RWPE1 (cell line): ENCODE results near the gene ACOT13.
"Not testable (repeated sequence)": the region's sequence is repeated elsewhere in the genome, so short reads cannot be mapped to it uniquely, and the experiment has no call there.

Experiments
- CTCF ChIA-PET: fragments of 350-600 bp; sonication (Branson Sonifier 250); formaldehyde crosslinking; extraction: SDS; loops from one replicate; lab custom pipeline; 2021; lab: Yijun Ruan, JAX
- POLR2A ChIA-PET: fragments of 400-600 bp; formaldehyde crosslinking; extraction: SDS; loops from one replicate; lab custom pipeline; 2020; ENCODE audit warnings: antibody characterized with exemption; ENCODE audit not compliant: low non-redundant PET; lab: Yijun Ruan, JAX
- DNase-seq: peaks from one replicate; pipeline ENCODE4 v3.0.0; 2012; ENCODE audit warnings: low spot score
- H3K27ac ChIP-seq: fragments of 450-650 bp; 2 replicates; pipeline ENCODE4 v1.5.1; 2017
- CTCF ChIP-seq: fragments of 450-650 bp; conservative IDR thresholded peaks from 2 replicates; pipeline ENCODE4 v1.5.1; 2017; ENCODE audit warnings: low read depth, mild to moderate bottlenecking

The ACOT13 gene

DNA sequence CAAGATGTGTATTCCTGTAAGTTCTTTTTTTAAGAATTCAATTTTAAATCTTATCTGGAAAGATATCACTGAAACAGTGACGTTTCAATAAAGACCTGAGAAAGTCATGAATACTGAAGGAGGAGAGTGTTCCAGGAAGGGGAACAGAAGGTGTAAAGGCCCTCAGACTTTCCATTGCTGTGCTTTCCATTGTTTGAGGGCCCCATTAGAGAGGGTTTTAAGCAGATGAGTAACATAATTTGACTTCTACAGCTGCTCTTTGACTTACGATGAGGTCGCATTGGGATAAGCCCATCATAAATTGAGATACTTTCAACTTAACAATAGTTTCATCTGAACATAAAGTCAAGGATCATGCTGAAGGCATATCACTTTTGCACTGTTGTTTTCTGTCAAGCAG is 24.7 kb downstream of the ACOT13 start:
- TF ChIP-seq CTCF = no peak
- ChIA-PET POLR2A (no interaction called here), CTCF (no interaction called here)
- no peak for DNase-seq
- no peak overlapping the region for H3K27ac ChIP-seq

DNA sequence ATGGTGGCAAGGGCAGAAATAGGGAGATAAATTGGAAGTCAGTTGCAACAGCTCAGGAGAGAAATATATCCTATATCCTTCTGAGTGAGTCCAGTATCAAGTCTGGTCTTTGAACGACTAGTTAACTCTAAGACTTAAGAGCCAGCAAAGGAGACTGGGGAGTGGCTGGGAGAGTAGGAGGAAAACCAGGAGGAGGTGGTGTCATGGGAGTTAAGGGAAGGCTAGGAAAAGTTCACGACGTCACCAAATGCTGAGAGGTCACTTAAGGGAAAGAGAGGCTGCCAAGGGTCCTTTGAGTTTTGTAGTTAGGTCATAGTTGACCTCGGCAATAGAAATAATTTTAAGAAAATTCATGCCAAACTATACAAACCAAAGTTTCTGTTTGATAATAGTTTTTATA is 25.1 kb downstream of the ACOT13 start:
- no peak for DNase-seq
- ChIA-PET POLR2A (no interaction called here), CTCF (no interaction called here)
- TF ChIP-seq CTCF = no peak
- no peak overlapping the region for H3K27ac ChIP-seq

GRCh38 chr6:24692415-24692814 is 25.5 kb downstream of the ACOT13 start:
- no peak for DNase-seq
- ChIA-PET POLR2A (no interaction called here), CTCF (no interaction called here)
- H3K27ac ChIP-seq = no peak overlapping the region
- TF ChIP-seq CTCF = no peak

- DNase-seq = no peak
- TF ChIP-seq CTCF = no peak
- no peak overlapping the region for H3K27ac ChIP-seq
- POLR2A ChIA-PET = no interaction called here
- CTCF ChIA-PET = interaction anchor here (0.5 kb wide), 1 partner anchor 311 kb away, joined by 3 read pairs; no protein-coding TSS in a partner anchor
Measured at GRCh38 chr6:24692848-24693592, 26.1 kb downstream of the ACOT13 start.

DNA sequence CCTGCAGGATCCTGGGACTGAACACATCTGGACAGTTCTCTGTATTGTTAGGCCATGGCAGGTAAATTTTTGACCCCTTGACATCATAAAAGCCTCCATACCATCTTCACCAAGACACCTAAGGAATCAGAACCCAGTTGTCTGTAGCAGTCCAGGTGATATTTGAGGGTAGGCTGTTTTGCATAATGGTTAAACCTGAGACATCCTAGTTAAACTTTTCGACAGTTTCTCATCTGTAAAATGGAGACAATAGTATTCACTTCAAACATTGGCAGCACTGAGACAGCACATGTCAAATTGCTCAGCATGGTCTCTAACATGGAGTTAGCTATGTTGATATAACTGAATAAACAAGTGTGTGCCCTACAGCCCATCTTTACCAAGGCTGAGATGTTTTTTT is 27.3 kb downstream of the ACOT13 start:
- no peak overlapping the region for H3K27ac ChIP-seq
- ChIA-PET CTCF (interaction anchor here (2.5 kb wide), 1 partner anchor 113 kb away, joined by 18 read pairs; no protein-coding TSS in a partner anchor), POLR2A (no interaction called here)
- no peak for TF ChIP-seq CTCF
- DNase-seq = no peak

DNA sequence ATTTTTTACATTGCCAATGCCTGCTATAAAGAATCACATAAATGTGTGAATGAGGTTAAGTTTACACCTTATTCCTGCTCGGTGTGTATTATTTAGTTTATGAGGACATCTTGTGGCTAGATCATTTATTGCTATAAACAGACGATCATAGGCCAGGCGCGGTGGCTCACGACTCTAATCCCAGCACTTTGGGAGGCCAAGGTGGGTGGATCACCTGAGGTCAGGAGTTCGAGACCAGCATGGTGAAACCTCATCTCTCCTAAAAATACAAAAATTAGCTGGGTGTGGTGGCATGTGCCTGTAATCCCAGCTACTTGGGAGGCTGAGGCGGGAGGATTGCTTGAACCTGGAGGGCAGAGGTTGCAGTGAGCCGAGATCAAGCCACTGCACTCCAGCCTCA is 28.8 kb downstream of the ACOT13 start:
- DNase-seq = peak; percentile 40
- CTCF ChIA-PET = interaction anchor here (0.6 to 2.5 kb wide), 3 partner anchors 114 to 361 kb away, joined by 3 to 18 read pairs (median 3); no protein-coding TSS in a partner anchor
- H3K27ac ChIP-seq, POLR2A ChIA-PET: not testable (repeated sequence)
- peak; percentile 47 for TF ChIP-seq CTCF
